Measurements from ENCODE around the gene ART5.

DNA sequence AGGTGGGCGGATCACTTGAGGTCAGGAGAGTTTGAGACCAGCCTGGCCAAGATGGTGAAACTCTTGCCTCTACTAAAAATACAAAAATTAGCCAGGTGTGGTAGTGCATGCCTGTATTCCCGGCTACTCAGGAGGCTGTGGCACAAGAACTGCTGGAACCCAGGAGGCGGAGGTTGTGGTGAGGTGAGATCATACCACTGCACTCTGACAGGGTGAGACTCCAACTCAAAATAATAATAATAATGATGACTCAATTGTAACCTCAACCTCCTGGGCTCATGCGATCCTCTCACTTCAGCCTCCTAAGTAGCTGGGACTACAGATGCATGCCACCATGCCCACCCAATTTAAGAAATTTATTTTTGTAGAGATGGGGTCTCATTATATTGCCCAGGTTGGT, 45.0 kb upstream of the ART5 start:
- TF ChIP-seq, protein P1, sequence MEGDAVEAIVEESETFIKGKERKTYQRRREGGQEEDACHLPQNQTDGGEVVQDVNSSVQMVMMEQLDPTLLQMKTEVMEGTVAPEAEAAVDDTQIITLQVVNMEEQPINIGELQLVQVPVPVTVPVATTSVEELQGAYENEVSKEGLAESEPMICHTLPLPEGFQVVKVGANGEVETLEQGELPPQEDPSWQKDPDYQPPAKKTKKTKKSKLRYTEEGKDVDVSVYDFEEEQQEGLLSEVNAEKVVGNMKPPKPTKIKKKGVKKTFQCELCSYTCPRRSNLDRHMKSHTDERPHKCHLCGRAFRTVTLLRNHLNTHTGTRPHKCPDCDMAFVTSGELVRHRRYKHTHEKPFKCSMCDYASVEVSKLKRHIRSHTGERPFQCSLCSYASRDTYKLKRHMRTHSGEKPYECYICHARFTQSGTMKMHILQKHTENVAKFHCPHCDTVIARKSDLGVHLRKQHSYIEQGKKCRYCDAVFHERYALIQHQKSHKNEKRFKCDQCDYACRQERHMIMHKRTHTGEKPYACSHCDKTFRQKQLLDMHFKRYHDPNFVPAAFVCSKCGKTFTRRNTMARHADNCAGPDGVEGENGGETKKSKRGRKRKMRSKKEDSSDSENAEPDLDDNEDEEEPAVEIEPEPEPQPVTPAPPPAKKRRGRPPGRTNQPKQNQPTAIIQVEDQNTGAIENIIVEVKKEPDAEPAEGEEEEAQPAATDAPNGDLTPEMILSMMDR (optimal IDR thresholded peaks at IDR 0.05 in 1 of 3, IDR thresholded peaks at IDR 0.05 in 1 of 3, conservative IDR thresholded peaks at IDR 0.05 in 1 of 3; ENCODE audit: extremely low read depth in 1 of 3, insufficient read depth in 2 of 3, low read length in 3 of 3), result no peak
- TF ChIP-seq EZH2 (IDR thresholded peaks at IDR 0.05; ENCODE audit: low read length), result no peak

Data from keratinocyte (primary cell).